Transverse colon (tissue), 4 donors: ENCODE results near the gene SETMAR.

Experiments used
- EP300 ChIP-seq: sonication (generic); formaldehyde crosslinking; IDR thresholded peaks from one replicate; pipeline ENCODE4 v1.6.1; 2017; ENCODE audit warnings: antibody characterized with exemption, low read depth
- POLR2A ChIP-seq: fragments of 450-650 bp; IDR thresholded peaks from one replicate; pipeline ENCODE4 v1.6.1; 2016; ENCODE audit warnings: antibody characterized with exemption, mild to moderate bottlenecking, moderate library complexity
- POLR2AphosphoS5 ChIP-seq, 3 donors: sonication (generic); formaldehyde crosslinking; IDR thresholded peaks; one replicate each; pipeline ENCODE4 v1.6.1; 2016; ENCODE audit warnings: antibody characterized with exemption in 3 of 3
- TF ChIP-seq, protein P1 (sequence below), 5 experiments: fragments of 200-600 bp in 3 of 5; fragments of 450-650 bp in 2 of 5; sonication (generic) in 3 of 5; IDR thresholded peaks; 1 replicate in 2 of 5; 2 replicates in 3 of 5; pipeline ENCODE4 v1.5.1; 2016 to 2017; ENCODE audit warnings: antibody characterized with exemption in 5 of 5, inconsistent platforms in 3 of 5, mild to moderate bottlenecking in 2 of 5, moderate library complexity in 1 of 5

DNA sequence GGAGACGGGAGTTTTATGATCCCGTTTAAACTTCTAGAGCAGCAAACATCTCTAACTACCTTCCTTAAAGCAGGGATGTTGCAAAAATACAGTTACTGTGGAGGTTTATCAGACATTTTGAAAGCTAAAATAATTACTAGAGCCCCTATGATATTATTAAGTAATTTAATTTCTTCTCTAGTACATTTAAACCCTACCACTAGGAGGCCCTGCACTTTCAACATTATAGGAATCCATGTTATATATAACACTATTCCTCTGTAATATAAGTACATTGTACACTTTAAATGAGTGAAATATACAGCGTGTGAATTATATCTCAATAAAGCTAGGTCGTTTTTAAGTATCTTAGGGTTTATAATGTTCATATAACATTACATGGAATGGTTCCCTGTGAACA, 11.5 kb downstream of the SETMAR start:
- TF ChIP-seq, protein P1, sequence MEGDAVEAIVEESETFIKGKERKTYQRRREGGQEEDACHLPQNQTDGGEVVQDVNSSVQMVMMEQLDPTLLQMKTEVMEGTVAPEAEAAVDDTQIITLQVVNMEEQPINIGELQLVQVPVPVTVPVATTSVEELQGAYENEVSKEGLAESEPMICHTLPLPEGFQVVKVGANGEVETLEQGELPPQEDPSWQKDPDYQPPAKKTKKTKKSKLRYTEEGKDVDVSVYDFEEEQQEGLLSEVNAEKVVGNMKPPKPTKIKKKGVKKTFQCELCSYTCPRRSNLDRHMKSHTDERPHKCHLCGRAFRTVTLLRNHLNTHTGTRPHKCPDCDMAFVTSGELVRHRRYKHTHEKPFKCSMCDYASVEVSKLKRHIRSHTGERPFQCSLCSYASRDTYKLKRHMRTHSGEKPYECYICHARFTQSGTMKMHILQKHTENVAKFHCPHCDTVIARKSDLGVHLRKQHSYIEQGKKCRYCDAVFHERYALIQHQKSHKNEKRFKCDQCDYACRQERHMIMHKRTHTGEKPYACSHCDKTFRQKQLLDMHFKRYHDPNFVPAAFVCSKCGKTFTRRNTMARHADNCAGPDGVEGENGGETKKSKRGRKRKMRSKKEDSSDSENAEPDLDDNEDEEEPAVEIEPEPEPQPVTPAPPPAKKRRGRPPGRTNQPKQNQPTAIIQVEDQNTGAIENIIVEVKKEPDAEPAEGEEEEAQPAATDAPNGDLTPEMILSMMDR (IDR thresholded peaks at IDR 0.05) = peak in 1 of 5 experiments; percentile 20
- TF ChIP-seq POLR2AphosphoS5 (IDR thresholded peaks at IDR 0.05) (no peak), POLR2A (no peak), EP300 (no peak)
